ENCODE data around the gene RBMS3. TPM values are rescaled to one million over a fixed set of nuclear protein-coding genes. Genes with fewer than 3 reads are reported as not detected.

The RBMS3 gene
- total RNA-seq, 1 experiment from 2014 or later: 0.42 TPM

DNA sequence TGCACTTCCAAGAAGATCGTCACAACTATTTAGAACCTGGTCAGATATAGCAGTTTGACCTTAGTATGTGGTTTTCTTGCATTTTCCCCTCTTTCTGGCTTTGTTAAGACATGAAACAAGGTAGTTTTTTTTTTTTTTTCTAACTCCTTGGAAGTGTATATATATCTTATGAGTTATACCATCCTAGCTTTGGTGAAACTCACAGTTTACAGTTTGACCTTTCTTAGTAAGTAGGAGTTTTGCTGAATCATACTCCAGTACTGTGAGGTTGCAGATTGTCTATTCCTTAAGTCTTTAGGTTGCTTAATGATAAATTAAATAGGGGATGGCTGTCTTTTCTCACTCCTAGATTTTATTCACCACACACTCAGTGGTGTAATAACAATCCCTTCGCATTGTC lies 325.0 kb downstream of the RBMS3 start:
- Histone ChIP-seq H3K36me3 (ENCODE audit: control insufficient read depth in 1 of 2, insufficient read depth in 2 of 2, low read length in 2 of 2) (no peaks in the 10 kb centered on the region), H3K79me2 (ENCODE audit: insufficient read depth, low read length) (no peaks in the 10 kb centered on the region), H4K20me1 (ENCODE audit: insufficient read depth) (no peaks in the 10 kb centered on the region), H3K4me1 (ENCODE audit: control insufficient read depth in 1 of 2, insufficient read depth in 2 of 2, low read length in 2 of 2) (no peaks in the 10 kb centered on the region), H3K27ac (ENCODE audit: low read depth, low read length) (no peak overlapping the region), H3K9ac (ENCODE audit: low read length) (no peak overlapping the region), H2AFZ (ENCODE audit: low read depth, low read length, poor library complexity, severe bottlenecking) (no peak overlapping the region), H3K9me3 (ENCODE audit: control insufficient read depth in 1 of 2, insufficient read depth in 1 of 2, low read depth in 1 of 2, low read length in 2 of 2) (no peaks in the 10 kb centered on the region), H3K4me2 (ENCODE audit: low read length) (no peak overlapping the region), H3K4me3 (replicated peaks in 1 of 2; ENCODE audit: low read depth in 1 of 2, low read length in 2 of 2) (no peak overlapping the region), H3K9me2 (ENCODE audit: insufficient read depth) (no peaks in the 10 kb centered on the region), H3K27me3 (ENCODE audit: insufficient read depth, low read length) (no peaks in the 10 kb centered on the region; the same call in 1 of the 2 replicates)
- ATAC-seq (no peak), DNase-seq (ENCODE audit: low read depth, low spot score) (no peak)
- POLR2A ChIA-PET: no interaction called here
- intact Hi-C loops (cut with micrococcal nuclease): no loop called here
- RAD21 ChIA-PET (ENCODE audit: low non-redundant PET in 1 of 2, low total read pairs in 2 of 2, uncharacterized antibody in 2 of 2, unreplicated experiment in 2 of 2): no interaction called here
- TF ChIP-seq POLR2A (IDR thresholded peaks at IDR 0.05; ENCODE audit: borderline replicate concordance, extremely low read depth, insufficient read depth, insufficient read length) (no peak), EGR1 (IDR thresholded peaks at IDR 0.05; ENCODE audit: low read depth) (no peak), JUND (IDR thresholded peaks at IDR 0.05) (no peak), FOSL1 (IDR thresholded peaks at IDR 0.05; ENCODE audit: low read depth) (no peak), SRF (IDR thresholded peaks at IDR 0.05; ENCODE audit: low read depth) (no peak), CBX3 (IDR thresholded peaks at IDR 0.05; ENCODE audit: low read depth) (no peak), TCF7L2 (IDR thresholded peaks at IDR 0.05; ENCODE audit: borderline replicate concordance, extremely low read depth, insufficient read depth, insufficient read length) (no peak), ZNF274 (IDR thresholded peaks at IDR 0.05; ENCODE audit: low read depth, low read length) (no peak), EZH2phosphoT487 (IDR thresholded peaks at IDR 0.05; ENCODE audit: borderline replicate concordance) (no peak)
- CTCF ChIA-PET: no interaction called here
- no TSS peak for BruUV-seq (replicated peaks)

- H3K79me2 ChIP-seq (ENCODE audit: insufficient read depth, low read length): no peaks in the 10 kb centered on the region
- intact Hi-C loops (cut with micrococcal nuclease): no loop called here
- no peak for ATAC-seq
- no peak overlapping the region for H3K9ac ChIP-seq (ENCODE audit: low read length)
- no peaks in the 10 kb centered on the region for H3K36me3 ChIP-seq (ENCODE audit: control insufficient read depth in 1 of 2, insufficient read depth in 2 of 2, low read length in 2 of 2)
- BruUV-seq (replicated peaks): no TSS peak
- H3K9me3 ChIP-seq (ENCODE audit: control insufficient read depth in 1 of 2, insufficient read depth in 1 of 2, low read depth in 1 of 2, low read length in 2 of 2): no peaks in the 10 kb centered on the region
- H2AFZ ChIP-seq (ENCODE audit: low read depth, low read length, poor library complexity, severe bottlenecking): no peak overlapping the region
- H3K4me3 ChIP-seq (replicated peaks in 1 of 2; ENCODE audit: low read depth in 1 of 2, low read length in 2 of 2): no peak overlapping the region
- no peak overlapping the region for H3K27ac ChIP-seq (ENCODE audit: low read depth, low read length)
- ChIA-PET RAD21 (ENCODE audit: low non-redundant PET in 1 of 2, low total read pairs in 2 of 2, uncharacterized antibody in 2 of 2, unreplicated experiment in 2 of 2) (no interaction called here), POLR2A (no interaction called here), CTCF (no interaction called here)
- no peaks in the 10 kb centered on the region for H3K4me1 ChIP-seq (ENCODE audit: control insufficient read depth in 1 of 2, insufficient read depth in 2 of 2, low read length in 2 of 2)
- no peaks in the 10 kb centered on the region for H4K20me1 ChIP-seq (ENCODE audit: insufficient read depth)
- no peak for DNase-seq (ENCODE audit: low read depth, low spot score)
- H3K9me2 ChIP-seq (ENCODE audit: insufficient read depth): no peaks in the 10 kb centered on the region
- H3K27me3 ChIP-seq (ENCODE audit: insufficient read depth, low read length): no peaks in the 10 kb centered on the region; the same call in 1 of the 2 replicates
- H3K4me2 ChIP-seq (ENCODE audit: low read length): no peak overlapping the region
- TF ChIP-seq POLR2AphosphoS5 (IDR thresholded peaks at IDR 0.05; ENCODE audit: low read depth, low read length) (no peak), POLR2A (IDR thresholded peaks at IDR 0.05; ENCODE audit: borderline replicate concordance, extremely low read depth, insufficient read depth, insufficient read length) (no peak), ZFX (IDR thresholded peaks at IDR 0.05) (no peak)
Observed at GRCh38 chr3:29606416-29606815, 325.5 kb downstream of the RBMS3 start.

Data from HCT116 (cell line).